ENCODE results near the gene TYW1.
"Not testable (repeated sequence)": the region's sequence is repeated elsewhere in the genome, so short reads cannot be mapped to it uniquely, and the experiment has no call there.

TYW1 gene

GRCh38 chr7:66995050-66995776, 1.4 kb upstream of the TYW1 start, which contains the start of gene SBDS:
SBDS (minus strand) TSS chr7:66995586; CDS start chr7:66995417, 169 bp downstream.
- peak; percentile 99 for DNase-seq

DNA sequence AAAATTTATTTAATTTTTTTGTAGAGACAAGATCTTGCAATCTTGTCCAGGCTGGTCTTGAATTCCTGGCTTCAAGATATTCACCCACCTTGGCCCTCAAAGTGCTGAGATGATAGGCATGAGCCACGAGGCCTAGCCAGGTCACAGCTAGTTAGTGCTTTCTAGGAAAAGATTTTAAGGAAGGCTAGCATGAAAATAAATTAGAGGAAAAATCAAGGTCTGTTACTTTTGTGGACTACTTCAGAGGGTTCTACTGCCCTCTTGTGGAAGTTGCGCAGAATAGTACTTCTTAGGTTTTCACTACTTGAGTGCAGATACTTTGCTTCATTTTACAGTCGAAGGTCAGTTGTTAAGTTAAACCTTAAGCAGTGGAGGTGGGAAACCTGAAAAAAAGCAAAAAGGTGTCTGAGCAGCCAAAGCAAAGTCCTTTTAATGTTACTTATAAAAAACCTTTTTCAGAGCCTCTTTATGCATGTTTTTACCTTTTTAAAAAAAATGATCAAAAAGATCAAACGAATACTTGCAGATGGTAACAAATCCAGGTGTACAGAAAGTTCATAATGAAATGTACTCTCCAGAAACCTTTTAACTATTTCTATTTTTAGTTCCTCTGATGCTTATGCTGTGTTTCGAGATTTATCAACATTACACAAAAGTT, 4.1 kb downstream of the TYW1 start:
- not testable (repeated sequence) for DNase-seq

GRCh38 chr7:67004145-67004544, 7.5 kb downstream of the TYW1 start:
- not testable (repeated sequence) for DNase-seq

DNA sequence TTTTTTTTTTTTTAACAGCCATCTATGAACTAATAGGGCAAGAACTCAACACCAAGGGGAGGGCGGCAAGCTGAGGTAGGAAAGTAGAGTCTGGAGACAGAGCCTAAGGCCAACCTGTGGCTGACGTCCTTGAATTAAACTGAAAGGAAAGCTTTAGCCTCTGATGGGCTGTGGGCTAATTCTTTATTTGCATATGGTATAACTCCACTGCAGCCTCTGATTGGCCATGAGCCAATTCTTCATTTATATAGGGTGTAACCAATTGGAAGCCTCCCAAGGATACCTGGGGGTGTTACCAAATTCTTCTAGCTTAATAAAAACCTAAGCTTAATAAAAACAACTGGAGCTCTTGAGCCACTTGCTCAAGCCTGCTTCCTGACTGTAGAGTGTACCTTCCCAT, 10.3 kb downstream of the TYW1 start:
- no peak for DNase-seq

DNA sequence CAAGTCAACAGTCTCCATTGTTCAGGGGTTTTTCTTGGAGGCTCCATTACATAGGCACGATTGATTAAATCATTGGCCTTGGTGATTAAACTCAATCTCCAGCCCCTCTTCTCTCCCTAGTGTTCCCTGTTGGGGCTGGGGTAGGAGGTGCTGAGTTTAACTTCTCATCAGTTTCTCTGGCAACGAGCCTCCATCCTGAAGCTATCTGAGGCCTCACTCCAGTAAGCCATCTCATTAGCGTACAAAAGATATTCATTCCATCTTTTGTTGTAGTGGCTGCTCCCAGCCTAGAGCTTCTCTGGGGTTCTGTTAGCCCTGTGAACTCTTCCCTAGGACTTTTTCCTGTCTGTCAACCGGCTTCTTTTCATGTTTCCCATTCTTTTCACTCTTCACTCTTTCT, 11.6 kb downstream of the TYW1 start:
- no peak for DNase-seq

DNA sequence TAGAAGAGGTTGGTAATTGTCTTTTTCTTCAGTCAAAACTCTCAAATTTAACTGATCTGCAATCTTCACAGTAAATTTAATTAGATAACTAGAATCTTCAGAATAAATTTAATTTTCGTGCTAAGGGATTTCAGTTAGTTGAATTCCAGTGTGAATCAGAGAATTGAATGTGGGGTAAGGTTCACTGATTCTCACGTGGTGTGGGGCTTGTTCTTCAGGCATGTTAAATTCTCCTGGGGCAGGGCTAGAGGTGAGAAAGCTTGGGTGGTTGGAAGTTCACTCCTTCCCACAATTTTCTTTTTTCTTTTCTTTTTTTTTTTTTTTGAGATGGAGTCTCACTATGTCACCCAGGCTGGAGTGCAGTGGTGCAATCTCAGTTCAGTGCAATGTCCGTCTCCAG, 13.0 kb downstream of the TYW1 start:
- not testable (repeated sequence) for DNase-seq

DNA sequence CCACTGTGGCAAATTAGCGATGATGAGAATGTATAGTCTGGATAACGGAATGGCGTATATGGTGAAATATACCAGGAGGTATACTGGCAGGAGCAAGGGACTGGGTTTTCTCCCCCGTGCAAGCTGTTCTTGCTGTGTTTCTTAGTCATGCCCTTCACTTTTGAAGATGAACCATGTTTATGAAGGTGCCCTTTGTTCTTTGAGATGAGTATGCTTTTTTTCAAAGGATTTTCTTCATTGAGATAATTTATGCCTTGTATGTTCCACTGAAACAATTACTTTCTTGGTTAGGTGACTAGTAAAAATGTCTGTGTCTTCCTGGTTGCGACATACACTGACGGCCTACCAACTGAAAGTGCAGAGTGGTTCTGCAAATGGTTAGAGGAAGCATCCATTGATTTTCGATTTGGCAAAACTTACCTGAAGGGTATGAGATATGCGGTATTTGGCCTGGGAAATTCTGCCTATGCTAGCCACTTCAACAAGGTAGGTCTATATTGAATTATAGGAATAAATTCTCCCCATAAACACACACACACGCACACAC, 17.5 kb downstream of the TYW1 start:
- not testable (repeated sequence) for DNase-seq

GRCh38 chr7:67017971-67018370, 21.3 kb downstream of the TYW1 start:
- DNase-seq, result not testable (repeated sequence)

GRCh38 chr7:67018940-67019339, 22.3 kb downstream of the TYW1 start:
- no peak for DNase-seq

DNA sequence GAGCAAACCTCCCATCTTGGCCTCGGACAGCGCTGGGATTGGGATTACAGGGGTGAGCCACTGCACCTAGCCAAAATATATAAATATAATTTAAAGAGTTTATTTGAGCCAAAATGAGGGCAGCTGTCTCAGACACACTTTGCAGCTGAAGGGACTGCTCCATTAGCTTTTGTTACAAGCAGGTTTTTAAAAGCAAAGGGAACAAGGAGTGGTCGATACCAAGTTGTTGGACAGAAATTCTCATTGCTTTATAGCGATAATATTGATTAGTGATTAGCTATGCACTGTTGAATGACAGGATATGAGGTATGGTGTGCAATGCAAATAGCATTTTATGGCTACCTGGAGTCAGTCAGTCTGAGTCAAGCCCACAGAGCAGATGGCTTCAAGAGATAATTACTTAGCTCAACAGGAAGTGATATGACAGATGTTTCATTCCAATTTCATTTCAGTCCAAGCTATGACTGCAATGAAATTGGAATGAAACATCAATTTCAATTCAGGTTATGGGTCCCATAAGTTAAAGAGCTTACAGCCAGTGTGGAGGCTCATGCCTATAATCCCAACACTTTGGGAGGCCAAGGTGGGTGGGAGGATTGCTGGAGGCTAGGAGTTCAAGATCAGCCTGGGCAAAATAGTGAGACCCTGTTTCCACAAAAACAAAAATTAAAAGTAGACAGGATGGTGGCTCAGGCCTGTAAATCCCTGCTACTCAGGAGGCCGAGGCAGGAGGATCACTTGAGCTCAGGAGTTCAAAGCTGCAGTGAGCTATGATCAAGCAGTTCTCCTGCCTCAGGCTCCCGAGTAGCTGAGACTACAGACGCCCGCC, 23.1 kb downstream of the TYW1 start:
- DNase-seq, result peak; percentile 95

DNA sequence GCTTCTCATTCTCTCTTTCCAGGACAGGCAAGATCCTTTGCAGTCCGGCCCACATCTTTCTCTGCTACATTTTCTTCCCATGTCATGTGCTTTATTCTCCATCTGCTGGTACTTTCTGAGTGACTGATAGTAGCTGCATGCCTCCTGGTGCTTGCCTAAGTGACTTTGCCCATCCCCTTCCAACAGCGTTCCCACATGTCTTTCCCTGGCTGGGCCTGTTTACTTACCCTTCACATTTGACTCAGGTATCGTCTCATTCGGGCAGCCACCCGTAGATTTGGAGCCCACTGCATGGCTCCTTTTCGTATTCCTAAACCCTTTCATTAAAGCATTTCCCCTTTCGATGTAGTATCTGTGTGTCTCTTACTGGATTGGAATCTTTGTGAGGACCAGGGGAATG, 24.6 kb downstream of the TYW1 start:
- DNase-seq, result no peak

DNA sequence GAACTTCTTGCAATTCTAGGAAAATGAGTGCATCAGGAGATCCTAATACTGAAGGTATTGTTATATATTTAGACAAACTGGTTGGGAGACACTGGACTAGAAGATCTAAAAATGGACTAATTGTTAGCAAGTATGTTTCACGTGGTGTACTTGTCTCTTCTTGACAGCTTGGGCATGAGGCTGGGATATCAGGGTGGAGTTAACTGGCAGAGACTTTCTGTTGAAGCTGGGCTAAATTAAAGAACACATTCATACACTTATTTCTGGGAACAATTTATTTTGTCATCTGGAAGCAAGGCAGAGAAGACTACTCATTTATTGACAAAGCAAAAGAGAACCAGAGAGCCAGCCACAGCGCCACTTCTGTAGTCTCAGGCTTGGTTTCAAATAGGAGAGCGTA, 25.9 kb downstream of the TYW1 start:
- DNase-seq, result no peak

DNA sequence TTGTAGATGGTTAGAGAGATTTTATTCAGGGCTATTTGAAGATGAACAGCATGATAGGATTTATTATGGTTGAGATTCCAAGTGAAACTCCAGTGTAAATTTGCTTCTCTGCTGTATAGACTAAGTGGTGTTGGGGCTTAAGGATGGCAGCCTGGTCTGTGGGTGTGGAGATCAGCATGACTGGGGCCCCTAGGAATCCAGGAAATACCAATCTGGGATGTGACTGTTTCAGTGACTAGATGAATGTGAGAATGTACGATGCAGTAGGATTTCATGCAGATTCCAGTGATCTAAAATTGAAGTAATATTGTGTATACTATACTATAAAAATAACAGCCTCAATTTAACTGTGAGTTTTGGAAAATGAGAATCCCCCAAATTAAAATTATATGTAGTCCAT, 28.8 kb downstream of the TYW1 start:
- DNase-seq, result not testable (repeated sequence)

DNA sequence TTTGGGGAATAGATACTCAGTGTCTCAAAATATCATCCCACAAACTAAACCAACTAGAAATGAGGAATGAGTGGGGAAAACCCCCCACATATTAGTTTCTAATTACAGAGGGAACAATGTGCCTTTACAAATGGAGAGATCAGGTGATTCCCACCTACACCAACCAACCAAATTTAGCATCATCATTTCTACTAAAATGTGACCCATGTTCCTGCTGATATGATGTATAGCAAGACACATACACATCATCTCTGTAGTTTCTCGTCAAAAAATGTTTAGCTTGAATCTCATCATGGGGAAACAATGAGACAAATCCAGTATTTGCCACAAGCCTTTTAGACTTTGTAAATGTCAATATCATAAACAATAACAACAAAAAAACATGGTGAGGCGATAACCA, 35.1 kb downstream of the TYW1 start:
- not testable (repeated sequence) for DNase-seq

GRCh38 chr7:67033251-67033650, 36.6 kb downstream of the TYW1 start:
- DNase-seq, result no peak

- peak; percentile 89 for DNase-seq
Measured at GRCh38 chr7:67036432-67037395, 40.1 kb downstream of the TYW1 start.

DNA sequence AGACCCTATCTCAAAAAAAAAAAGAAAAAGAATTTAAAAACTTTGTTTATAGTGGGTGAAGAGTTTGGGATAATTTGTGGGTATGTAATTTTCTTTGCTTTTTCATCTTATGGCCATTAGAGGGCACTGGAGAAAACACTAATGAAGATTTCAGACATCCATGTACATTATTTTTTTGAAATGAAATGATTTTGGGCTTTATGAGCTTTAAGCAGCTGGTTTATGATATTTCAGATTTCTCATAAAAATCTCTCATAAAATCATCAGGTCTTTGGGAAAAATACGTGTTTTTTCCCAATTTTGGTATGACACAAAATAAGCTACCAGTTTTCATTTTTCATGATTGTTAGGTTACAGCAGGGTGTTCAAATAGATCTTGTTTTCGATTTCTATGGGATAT, 44.2 kb downstream of the TYW1 start:
- DNase-seq, result not testable (repeated sequence)

- peak; percentile 49 for DNase-seq
Measured at GRCh38 chr7:67042781-67043558, 46.3 kb downstream of the TYW1 start.

DNA sequence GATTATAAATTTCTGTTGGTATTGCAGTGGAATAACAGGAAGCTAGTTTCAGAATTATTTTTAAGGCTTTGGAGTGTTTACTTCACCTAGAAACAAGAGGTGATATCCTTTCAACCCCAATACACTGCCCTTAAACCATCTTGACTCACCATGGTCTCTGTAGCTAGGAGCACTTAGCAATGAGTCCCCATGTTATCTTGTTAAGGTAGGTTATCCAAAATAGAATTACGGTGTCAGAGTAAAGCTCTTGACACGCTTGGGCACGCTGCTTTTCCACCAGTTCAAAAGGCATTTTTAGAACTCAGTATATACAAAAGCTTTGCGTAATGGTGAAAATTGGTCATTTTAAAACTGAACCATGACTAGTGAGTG, 46.9 kb downstream of the TYW1 start:
- not testable (repeated sequence) for DNase-seq

- DNase-seq, result no peak
Measured at GRCh38 chr7:67045496-67045995, 48.9 kb downstream of the TYW1 start.

DNA sequence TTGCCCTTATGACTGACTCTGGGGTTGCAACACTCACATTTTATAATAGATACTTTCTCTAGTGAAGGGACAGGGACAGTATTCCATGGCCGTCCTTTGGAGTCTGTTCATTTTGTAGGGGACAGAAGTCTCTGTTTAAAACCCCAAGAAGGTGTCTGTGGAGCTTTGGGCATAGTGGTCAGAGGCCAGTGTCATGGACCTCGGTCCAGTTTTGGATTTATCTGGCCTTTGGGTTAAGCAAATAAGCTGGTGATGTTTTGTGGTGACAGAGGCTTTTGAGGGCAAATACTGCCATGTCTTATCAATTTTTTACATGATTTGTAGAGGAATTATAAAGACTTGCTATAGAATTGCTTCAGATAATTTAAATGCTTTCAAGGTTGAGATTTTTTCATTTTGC, 50.2 kb downstream of the TYW1 start:
- not testable (repeated sequence) for DNase-seq
